ENCODE measurements around the gene HCN1.

- no peak for TF ChIP-seq POLR2A (IDR thresholded peaks at IDR 0.05; ENCODE audit: low read depth, low read length)
- TF ChIP-seq TAF1 (IDR thresholded peaks at IDR 0.05; ENCODE audit: borderline replicate concordance, low read depth, low read length) = no peak
Measured at GRCh38 chr5:45284436-45284835, 411.7 kb downstream of the HCN1 start.

Data from GM12892 (cell line).